Measurements from ENCODE around the gene CCDC71L. TPM values are rescaled to one million over a fixed set of nuclear protein-coding genes. Genes with fewer than 3 reads are reported as not detected.

Gene CCDC71L
- total RNA-seq, 2 experiments from 2014 or later = 12.7 to 14.6 TPM

DNA sequence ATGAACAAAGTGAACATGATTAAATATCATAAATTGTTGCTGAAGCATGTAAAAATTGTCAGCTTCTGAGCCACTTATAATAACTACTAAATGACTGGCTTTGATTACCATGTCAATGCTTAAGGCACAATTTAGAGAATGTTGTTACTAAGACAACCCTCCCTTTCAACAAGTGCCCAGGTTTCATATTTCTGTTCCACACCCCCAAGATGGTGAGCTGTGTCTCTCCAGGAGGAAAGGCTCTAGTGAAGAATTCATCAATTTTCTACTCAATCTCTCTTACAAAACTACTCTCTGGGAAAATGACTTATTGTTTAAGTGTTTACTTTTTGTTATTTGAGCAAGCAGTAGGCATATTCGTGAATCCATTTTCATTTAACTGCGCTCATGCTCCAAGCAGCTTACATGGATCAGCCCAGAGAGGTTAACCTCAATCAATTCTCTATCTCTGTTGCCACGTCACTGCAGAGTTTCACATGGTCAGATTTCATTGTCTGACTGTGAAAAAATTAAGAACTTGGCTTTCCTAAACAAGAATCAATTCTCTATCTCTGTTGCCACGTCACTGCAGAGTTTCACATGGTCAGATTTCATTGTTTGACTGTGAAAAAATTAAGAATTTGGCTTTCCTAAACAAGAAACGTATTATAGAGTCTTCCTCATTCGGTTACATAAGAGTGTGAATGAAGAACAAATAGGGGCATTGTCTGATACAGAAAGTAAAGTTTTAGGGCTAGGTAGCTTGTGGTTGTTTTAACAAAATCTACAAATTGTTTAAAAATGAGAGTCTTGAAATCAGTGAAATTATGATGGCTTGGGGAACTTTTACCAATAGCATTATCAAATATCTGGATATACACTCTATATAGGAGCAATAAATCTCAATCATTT lies 49.7 kb downstream of the CCDC71L start:
- DNase-seq = no peak
- no peak overlapping the region for H3K27ac Mint-ChIP-seq
- no peaks in the 10 kb centered on the region for H3K36me3 Mint-ChIP-seq (ENCODE audit: low read depth)
- intact Hi-C loops (cut with micrococcal nuclease) = no loop called here
- no peaks in the 10 kb centered on the region for H3K27me3 Mint-ChIP-seq (ENCODE audit: low read depth)
- CTCF ChIA-PET = no interaction called here
- peaks cover 6% of the 10 kb centered on the region for H3K9me3 Mint-ChIP-seq
- no peak overlapping the region for H3K4me3 Mint-ChIP-seq
- H3K4me1 Mint-ChIP-seq (ENCODE audit: low read depth) = no peaks in the 10 kb centered on the region

DNA sequence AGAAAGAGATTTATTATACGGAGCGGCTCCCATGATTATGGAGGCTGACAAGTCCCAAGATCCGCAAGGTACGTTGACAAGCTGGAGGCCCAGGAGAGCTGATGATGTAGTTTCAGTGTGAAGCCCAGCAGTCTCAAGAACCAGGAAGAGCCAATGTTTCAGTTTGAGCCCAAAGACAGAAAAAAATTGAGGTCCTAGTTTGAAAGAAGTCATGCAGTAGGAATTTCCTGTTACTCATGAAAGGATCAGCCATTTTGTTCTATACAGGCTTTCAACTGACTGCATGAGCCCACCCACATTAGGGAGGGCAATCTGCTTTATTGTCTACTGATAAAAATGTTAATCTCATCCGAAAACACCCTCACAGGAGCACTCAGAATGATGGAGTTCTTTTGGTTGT lies 51.5 kb downstream of the CCDC71L start:
- H3K27ac Mint-ChIP-seq = no peak overlapping the region
- peaks cover 6% of the 10 kb centered on the region for H3K9me3 Mint-ChIP-seq
- H3K36me3 Mint-ChIP-seq (ENCODE audit: low read depth) = no peaks in the 10 kb centered on the region
- intact Hi-C loops (cut with micrococcal nuclease) = no loop called here
- DNase-seq = no peak
- H3K27me3 Mint-ChIP-seq (ENCODE audit: low read depth) = no peaks in the 10 kb centered on the region
- H3K4me1 Mint-ChIP-seq (ENCODE audit: low read depth) = peaks cover 2% of the 10 kb centered on the region
- H3K4me3 Mint-ChIP-seq = no peak overlapping the region
- CTCF ChIA-PET = no interaction called here

DNA sequence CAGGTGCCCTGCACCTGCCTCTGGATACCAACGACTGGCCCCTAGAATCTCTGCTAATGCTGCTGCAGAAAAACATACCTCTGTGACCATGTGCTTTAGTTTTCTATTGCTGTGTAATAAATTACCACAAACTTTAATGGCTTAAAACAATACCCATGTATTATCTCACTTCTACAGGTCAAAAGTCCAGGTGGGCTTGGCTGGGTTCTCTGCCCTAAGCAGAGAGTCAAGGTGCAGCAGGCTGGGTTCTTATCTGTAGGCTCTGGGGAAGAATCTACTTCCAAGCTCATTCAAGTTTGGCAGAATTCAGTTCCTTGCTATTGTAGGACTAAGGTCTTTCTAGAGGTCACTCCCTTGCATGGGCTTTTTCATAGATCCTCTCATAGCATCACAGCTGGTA lies 52.3 kb downstream of the CCDC71L start:
- CTCF ChIA-PET = no interaction called here

More for the DNA sequence above, 52.3 kb downstream of the CCDC71L start:
- no peaks in the 10 kb centered on the region for H3K27me3 Mint-ChIP-seq (ENCODE audit: low read depth)
- H3K27ac Mint-ChIP-seq = no peak overlapping the region
- H3K36me3 Mint-ChIP-seq (ENCODE audit: low read depth) = no peaks in the 10 kb centered on the region
- intact Hi-C loops (cut with micrococcal nuclease) = no loop called here
- no peak overlapping the region for H3K4me3 Mint-ChIP-seq
- H3K9me3 Mint-ChIP-seq = peaks cover 6% of the 10 kb centered on the region
- DNase-seq = no peak
- H3K4me1 Mint-ChIP-seq (ENCODE audit: low read depth) = peaks cover 5% of the 10 kb centered on the region

Other genes starting within 250 kb of the CCDC71L start
- 1 to 10 TPM; 3.6 to 3.8 TPM for gene PIK3CG, start 204.1 kb upstream of the CCDC71L start, total RNA-seq